HG02943 (cell line): ENCODE measurements around the gene CD44.
"Not testable (repeated sequence)": the region's sequence is repeated elsewhere in the genome, so short reads cannot be mapped to it uniquely, and the experiment has no call there.

Experiments
- ATAC-seq: cut with Tn5 transposase; IDR thresholded peaks from one replicate; pipeline ENCODE4 v1.9.1; 2021; ENCODE audit warnings: mild to moderate bottlenecking, low read depth, moderate library complexity; ENCODE audit not compliant: unreplicated experiment

Gene CD44

DNA sequence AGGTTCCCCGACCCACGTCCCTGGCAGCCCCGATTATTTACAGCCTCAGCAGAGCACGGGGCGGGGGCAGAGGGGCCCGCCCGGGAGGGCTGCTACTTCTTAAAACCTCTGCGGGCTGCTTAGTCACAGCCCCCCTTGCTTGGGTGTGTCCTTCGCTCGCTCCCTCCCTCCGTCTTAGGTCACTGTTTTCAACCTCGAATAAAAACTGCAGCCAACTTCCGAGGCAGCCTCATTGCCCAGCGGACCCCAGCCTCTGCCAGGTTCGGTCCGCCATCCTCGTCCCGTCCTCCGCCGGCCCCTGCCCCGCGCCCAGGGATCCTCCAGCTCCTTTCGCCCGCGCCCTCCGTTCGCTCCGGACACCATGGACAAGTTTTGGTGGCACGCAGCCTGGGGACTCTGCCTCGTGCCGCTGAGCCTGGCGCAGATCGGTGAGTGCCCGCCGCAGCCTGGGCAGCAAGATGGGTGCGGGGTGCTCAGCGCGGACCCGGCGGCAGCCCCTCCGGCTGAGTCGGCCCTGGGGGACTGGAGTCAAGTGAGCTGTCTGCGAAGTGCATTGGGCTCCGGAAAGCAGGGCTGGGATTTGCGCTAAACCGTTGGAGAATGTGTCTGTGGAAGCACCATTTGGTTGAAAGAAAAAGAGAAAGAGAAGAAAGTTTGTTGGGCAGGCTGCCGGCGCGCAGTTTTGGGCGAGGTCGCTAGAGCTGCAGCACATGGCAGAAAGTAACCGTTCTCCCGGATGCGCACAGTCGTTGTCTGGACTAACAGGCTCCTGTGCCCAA lies at the start of gene CD44:
Gene CD44 (plus strand): TSS at position 229 of the 779 bp plus-strand sequence. CDS start 133 bp downstream, at position 362.
- peak; percentile 35 for ATAC-seq

DNA sequence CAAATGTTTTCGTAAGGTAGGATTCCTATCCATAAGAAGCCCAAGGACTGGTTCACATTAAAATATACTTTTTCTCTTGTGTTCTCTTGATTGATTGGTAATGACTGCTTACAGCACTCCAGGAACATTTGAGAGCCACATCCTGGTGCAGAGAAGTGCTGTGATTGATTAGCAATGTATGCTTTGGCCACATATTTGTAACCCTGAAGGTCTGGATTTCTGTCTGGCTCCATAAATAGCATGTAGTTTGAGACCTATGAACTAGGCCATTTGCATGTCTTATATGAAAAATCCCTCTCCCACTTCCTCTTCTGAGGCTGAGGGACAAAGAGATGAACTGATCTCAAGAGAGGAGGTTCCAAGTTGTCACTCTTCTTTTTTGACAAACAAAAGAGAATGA lies 49.3 kb upstream of the CD44 start:
- ATAC-seq, result peak; percentile 54

DNA sequence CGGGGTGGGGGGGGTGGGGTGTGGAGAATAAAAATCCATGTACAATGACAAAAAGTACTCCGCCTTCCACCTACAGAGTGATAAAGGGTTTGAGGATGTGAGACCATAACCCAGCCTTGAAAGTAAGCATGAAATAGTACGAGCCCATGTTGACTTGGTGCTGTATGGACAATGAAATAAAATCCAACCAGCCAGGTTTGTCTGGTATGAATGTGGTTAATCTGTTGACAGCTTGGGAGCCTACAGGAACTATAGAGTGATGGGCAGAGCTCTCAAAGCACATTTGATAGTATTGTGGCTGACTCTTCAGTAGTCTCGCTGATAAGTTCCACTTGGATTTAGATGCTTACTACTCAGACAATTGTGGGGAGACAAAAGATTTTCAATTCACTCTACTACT lies 48.8 kb upstream of the CD44 start:
- no peak for ATAC-seq

DNA sequence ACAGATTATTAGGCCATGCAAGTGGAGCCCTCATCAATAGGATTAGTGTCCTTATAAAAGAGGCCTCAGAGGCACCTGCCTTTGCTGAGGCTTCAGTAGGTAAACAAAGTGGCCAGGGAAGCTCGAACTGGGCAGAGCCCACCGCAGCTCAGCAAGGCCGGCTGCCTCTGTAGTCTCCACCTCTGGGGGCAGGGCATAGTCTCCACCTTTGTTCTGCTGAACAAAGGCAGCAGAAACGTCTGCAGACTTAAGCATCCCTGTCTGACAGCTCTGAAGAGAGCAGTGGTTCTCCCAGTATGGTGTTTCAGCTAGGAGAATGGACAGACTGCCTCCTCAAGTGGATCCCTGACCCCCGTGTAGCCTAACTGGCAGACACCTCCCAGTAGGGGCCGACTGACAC lies 48.0 kb upstream of the CD44 start:
- not testable (repeated sequence) for ATAC-seq

DNA sequence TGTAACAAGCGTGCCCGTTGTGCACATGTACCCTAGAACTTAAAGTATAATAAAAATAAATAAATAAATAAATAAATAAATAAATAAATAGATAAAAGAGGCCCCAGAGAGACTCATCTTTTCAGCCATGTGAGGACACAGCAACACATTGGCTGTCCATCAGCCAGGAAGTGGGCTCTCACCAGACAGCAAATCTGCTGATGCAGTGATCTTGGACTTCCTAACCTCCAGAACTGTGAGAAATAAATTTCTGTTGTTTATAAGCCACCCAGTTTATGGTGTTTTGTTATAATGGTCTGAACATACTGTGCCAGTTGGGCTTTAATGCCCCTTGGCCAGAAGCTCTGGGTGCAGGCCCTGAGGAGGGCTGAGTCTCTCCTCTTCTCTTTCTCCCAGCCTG lies 42.2 kb upstream of the CD44 start:
- no peak for ATAC-seq

DNA sequence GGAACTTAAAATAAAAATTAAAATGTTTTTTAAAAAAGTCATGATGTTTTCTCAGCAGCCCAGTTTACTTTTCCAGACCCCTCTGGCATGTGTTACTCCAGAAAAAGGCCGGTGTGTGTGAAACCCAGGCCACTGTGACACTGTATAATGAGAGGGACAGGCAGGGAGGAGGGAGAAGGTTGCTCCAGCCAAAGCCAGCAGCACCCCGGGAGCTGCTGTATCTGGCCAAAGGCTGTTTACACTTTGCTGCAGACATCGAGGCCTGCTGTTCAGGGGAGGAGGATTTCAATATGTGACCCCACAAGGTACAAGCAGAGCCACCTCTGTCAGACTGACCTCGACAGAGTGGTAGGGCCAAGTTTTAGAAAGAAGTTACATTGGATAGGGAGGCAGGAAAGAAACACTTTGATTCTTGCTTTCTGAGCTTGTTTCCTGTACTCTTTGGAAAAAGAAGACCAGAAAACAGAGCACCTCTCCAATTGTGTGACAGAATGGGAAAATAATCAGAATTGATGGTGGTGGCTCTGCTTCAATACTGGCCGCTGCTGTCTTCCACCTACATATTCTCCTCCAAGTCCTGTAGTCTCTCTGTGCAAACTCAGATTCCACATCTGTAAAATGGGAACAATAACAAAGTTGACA lies 41.0 kb upstream of the CD44 start:
- ATAC-seq, result no peak

DNA sequence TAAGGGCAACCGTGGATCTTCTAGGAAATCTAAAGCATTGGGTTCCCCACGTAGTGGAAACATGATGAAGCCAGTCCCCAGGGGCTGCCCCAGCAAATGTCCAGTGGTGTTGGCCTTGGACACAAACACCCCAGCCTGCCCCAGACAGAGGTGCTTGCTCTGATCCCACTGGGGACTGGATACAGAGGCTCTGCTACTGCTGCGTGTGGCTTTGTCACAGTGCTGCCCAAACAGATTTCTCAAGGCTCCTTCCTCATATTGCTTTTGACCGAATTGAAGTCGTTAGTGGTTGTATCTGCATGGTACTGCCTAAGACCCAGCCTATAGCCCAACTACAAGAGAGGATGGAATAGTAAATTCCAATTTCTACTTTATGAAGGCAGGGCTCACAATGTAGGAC lies 40.1 kb upstream of the CD44 start:
- ATAC-seq, result no peak

DNA sequence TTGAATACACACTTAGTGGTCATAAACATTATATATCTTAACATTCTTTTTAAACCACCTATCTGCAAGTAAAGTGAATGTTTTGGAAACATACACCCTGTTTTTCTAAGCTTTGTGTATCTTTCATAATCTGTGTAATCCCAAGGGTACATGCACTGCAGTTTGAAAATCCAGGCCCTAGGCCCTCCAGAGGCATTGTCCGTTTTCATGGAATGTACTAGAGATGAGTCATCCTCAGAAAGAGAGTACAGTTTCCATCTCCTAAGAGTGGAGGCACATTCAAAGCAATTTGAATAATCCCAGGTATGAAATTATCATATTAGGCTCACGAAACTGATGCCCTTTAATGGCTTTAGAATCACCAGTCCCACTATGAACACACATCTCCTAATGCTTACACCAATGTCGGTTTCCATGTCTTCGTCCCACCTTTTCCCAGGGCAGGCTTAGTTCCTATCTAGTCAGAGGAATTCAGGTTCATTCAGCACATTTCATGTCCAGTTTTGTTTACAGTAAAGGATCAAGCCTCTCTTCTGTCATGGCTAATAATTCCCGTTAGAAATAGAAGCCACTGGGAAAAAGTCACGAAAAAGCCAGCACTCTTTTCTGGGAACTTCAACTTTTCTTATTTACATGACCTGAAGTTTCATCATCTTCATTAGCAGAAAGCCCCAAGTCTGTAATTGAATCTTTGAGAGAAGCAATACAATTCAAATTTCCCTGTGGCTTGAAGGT lies 39.5 kb upstream of the CD44 start:
- ATAC-seq, result no peak

DNA sequence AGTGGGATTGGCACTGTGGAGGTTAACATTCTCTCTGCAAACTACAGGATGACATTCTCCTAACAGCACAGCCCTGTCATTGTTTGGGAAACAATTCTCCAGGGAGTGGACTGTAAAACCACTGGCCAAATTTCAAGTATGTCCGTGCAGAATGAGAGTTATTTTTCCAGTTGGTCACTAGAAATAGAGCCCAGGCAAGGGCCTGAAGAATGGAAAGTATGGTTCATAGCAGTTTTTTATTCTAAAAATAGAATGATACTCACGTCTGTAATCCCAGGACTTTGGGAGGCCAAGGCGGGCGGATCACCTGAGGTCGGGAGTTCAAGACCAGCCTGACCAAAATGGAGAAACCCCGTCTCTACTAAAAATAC lies 39.0 kb upstream of the CD44 start:
- no peak for ATAC-seq

DNA sequence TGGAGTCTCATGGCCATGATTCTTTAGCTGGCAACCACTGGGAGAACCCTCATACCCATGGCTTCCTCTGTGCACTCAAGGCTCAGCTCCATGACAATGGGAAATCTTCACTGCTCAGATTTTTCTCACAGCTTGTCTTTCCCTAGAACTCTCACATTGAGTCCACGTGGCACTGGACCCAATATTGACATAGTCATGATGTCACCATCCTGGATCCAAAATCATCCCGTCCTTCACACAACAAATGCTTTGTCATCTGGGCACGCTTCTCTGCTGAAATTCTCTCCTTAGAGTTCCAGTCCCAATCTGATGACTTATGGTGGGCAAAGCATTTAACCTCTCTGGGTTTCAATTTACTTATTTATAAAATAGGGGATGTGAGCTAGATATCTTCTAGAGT lies 37.7 kb upstream of the CD44 start:
- no peak for ATAC-seq

DNA sequence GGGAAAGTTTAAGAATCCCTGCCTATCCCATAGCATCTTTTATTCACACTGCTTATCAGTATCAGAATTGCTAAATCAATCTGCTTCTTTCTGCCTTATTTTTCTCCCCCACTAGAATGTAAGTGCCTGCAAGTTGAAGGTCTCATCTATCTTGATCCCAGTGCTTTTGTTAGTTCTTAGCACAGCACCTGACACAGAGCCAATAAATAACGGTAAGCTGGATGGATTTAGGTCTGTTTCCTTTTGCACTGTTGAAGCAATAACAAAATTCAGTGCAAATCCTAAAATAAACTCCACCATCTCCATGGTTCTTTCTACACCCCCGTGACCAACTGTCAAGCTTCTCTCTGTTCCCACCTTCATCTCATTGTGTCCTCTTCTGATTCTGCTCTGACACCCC lies 36.7 kb upstream of the CD44 start:
- ATAC-seq, result no peak

DNA sequence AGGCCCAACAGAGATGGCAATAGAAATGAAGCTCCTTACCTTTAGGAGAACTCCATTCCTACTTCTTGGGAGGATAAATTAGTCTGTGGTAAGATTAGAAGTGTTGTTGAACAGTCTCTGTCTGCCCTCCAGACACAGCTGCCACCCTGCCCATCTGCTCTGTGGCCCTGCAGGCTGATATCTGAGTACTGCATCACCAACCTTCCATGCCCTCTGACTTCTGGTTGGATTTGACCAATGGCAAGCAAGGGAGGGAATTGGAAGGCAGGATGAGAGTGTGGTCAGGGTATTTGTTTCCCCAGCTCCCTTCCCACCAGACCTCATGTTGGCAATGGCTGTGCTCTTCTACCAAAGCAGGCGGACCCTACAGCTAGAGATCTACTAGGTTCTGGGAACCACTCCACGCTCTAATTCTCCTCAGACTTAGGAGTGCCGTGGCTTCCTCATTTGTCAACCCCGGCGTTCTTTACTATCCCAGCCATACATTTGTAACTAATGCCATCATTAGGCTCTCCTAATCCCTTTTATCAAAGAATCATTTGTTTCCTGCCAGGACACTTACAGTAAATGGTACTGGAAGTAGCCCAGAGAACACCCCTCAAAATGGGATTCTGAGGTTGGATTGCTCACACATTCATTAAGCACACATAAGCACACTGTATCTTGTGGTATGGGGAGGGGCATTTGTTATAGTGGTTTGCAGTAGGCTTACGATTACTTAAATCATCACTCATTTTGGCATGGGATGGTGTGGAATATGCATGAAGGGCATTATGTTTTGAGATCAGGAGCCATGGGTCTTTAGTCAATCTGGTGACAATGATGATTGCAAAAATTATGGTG lies 35.4 kb upstream of the CD44 start:
- no peak for ATAC-seq

DNA sequence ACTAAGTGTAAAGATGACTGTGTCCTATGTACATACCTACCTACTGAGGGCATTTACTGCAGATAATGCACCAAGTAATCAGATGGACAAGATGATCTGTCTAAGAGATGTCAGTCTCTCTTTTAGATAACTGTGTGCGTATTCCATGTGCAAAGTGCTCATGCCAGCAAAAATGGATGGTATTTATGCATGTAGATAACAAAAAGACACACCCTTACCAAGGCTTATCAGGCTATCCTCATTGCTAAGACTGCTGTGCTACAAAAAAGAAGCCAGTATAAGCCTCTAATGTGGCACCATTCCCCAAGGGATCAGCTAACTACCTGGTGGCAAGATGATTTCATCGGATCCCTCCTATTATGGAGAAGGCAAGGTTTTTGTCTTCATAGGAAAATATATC lies 34.3 kb upstream of the CD44 start:
- ATAC-seq, result no peak

DNA sequence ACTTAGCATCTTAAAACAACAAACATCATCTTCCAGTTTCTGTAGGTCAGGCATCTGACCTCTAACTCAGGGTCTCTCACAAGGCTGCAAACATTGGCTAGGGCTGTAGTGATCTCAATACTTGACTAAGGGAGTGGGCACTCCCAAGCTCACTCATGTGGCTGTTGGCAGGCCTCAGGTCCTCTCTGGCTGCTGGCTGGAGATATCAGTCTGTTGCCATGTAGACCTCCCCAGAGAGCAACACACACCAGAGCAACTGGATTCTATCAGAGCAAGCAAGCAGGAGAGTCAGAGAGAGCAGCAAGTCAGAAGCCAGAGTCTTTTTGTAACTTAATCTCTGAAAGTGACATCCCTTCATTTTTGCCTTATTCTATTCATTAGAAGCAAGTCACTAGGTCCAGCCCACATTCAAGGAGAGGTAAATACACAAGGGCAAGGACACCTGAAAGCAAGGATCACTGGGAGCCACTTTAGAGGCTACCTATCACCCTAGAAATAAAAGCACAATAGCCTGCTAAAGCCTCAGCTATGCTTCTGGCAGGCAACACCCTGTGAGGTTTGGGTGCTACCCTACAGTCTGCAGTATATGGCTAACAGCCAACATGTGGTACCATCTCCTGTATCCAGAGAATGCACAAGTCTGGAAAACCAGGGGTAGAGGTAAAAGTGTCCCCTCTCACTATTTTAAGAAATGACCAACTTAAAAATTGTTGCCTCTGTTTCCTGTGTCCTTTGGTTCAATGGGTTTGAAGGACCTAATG lies 33.5 kb upstream of the CD44 start:
- no peak for ATAC-seq

DNA sequence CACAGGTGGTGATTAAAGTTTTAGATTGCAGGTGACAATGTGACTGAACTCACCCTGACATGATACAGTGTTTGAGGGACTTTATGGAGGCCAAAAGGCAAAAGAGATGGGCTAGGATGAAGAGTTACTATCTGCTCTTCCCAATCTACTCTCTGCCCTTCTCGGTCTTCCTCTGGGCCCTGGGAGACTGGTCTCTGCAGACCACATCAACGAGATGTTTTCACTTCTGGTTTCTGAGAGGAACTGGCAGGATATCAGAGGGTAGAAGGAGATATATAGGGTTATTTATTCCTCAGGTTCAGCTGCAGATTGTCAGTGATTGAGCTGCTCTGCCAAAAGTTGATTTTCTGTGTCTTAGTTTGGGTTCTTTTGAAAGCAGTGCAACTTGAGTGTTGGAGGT lies 32.4 kb upstream of the CD44 start:
- peak; percentile 75 for ATAC-seq

DNA sequence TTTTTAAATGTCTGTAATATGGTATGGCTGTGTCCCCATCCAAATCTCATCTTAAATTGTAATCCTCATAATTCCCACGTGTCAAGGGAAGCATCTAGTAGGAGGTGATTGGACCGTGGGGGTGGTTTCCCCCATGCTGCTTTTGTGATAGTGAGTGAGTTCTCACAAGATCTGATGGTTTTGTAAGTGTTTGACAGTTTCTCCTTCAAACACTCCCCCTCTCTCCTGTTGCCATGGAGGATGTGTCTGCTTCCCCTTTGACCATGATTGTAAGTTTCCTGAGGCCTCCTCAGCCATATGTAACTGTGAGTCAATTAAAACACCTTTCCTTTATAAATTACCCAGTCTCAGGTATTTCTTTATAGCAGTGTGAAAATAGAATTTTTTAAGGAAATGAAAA lies 31.1 kb upstream of the CD44 start:
- no peak for ATAC-seq

DNA sequence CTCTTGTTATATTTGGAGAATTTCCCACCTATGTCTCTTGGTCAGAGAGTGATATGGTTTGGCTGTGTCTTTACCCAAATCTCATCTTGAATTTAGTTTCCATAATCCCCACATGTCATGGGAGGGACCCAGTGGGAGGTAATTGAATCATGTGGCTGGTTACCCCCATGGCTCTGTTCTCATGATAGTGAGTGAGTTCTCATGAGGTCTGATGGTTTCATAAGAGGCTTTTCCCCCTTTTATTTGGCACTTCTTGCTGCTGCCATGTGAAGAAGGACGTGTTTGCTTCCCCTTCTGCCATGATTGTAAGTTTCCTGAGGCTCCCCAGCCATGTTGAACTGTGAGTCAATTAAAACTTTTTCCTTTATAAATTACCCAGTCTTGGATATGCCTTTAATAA lies 30.6 kb upstream of the CD44 start:
- ATAC-seq, result not testable (repeated sequence)

DNA sequence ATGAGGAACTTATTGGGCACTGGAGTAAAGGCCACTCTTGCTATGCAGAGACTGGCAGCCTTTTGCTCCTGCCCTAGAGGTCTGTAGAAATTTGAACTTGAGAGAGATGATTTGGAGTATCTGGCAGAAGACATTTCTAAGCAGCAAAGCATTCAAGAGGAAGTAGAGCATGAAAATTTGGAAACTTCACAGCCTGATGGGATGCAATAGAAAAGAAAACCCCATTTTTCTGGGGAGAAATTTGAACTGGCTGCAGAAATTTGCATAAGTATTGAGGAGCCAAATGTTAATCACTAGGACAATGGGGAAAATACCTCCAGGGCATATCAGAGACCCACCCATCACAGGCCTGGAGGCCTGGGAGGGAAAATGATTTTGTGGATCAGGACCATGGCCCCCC lies 29.9 kb upstream of the CD44 start:
- no peak for ATAC-seq

DNA sequence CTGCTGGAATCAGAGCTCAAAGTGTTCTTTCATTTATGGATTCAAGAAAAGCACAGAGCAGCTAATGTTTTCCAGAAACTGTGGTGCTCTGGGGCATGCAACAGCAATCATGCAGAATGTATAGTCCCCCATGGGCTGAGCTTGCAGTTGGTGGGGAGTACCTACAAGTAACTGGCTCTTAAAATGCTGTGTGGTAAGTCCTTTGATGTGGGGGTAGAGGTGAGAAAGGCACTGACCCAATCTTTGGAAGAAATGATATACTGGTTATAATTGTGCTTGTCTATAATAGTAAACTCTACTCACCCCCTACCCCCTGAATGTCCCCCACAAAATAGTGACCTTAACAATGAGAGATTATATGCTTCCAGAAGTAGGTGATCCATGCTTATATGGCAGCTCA lies 29.1 kb upstream of the CD44 start:
- no peak for ATAC-seq
